ENCODE data around the gene GABRR2. TPM values are rescaled to one million over a fixed set of nuclear protein-coding genes. Genes with fewer than 3 reads are reported as not detected.

Gene GABRR2
- total and polyA plus RNA-seq, 2 of the 4 experiments (the other 2 are of a cell fraction), result 0.26 TPM; not detected in 1

DNA sequence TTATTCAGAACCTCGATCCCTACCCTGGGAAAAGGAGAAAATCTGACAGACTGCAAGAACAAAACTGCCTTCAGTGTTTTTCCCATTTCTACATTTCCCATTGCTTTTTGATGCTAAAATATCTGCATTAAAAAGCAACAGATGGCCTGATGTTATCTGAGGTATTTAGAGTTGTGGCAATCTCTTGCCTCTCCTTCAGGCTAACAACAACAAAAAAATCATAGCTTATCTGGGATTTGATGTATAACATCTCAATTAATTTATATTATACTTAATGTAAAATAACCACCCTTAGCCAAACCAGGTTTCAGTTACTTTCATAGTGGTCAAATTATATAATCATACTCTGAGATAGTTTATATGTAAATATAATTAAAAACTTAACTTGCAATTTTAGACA, 15.8 kb upstream of the GABRR2 start:
- TF ChIP-seq NFE2L2 (IDR thresholded peaks at IDR 0.05; ENCODE audit: low read depth, low read length) (no peak), MAFK (IDR thresholded peaks at IDR 0.05; ENCODE audit: low read depth, low read length) (no peak), SMC3 (IDR thresholded peaks at IDR 0.05; ENCODE audit: low read depth, low read length) (no peak), RAD21 (IDR thresholded peaks at IDR 0.05; ENCODE audit: low read length) (no peak), RFX5 (IDR thresholded peaks at IDR 0.05; ENCODE audit: low read depth, low read length) (no peak), BHLHE40 (IDR thresholded peaks at IDR 0.05; ENCODE audit: low read depth, low read length) (no peak), POLR2A (IDR thresholded peaks at IDR 0.05; ENCODE audit: low read depth, low read length) (no peak), CHD1 (IDR thresholded peaks at IDR 0.05; ENCODE audit: low read depth, low read length) (no peak), MXI1 (IDR thresholded peaks at IDR 0.05; ENCODE audit: borderline replicate concordance, low read depth, low read length) (no peak), FOS (IDR thresholded peaks at IDR 0.05; ENCODE audit: low read depth, low read length) (no peak), MAZ (IDR thresholded peaks at IDR 0.05; ENCODE audit: borderline replicate concordance, low read depth, low read length) (no peak), CEBPB (IDR thresholded peaks at IDR 0.05; ENCODE audit: low read depth, low read length) (no peak), RCOR1 (IDR thresholded peaks at IDR 0.05; ENCODE audit: insufficient replicate concordance, low read length) (no peak)
- TF ChIP-seq, protein P1, sequence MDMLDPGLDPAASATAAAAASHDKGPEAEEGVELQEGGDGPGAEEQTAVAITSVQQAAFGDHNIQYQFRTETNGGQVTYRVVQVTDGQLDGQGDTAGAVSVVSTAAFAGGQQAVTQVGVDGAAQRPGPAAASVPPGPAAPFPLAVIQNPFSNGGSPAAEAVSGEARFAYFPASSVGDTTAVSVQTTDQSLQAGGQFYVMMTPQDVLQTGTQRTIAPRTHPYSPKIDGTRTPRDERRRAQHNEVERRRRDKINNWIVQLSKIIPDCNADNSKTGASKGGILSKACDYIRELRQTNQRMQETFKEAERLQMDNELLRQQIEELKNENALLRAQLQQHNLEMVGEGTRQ (IDR thresholded peaks at IDR 0.05; ENCODE audit: low read depth, low read length), result no peak
- TF ChIP-seq, protein P2, sequence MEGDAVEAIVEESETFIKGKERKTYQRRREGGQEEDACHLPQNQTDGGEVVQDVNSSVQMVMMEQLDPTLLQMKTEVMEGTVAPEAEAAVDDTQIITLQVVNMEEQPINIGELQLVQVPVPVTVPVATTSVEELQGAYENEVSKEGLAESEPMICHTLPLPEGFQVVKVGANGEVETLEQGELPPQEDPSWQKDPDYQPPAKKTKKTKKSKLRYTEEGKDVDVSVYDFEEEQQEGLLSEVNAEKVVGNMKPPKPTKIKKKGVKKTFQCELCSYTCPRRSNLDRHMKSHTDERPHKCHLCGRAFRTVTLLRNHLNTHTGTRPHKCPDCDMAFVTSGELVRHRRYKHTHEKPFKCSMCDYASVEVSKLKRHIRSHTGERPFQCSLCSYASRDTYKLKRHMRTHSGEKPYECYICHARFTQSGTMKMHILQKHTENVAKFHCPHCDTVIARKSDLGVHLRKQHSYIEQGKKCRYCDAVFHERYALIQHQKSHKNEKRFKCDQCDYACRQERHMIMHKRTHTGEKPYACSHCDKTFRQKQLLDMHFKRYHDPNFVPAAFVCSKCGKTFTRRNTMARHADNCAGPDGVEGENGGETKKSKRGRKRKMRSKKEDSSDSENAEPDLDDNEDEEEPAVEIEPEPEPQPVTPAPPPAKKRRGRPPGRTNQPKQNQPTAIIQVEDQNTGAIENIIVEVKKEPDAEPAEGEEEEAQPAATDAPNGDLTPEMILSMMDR (conservative IDR thresholded peaks at IDR 0.05; ENCODE audit: low read depth, low read length), result no peak
- TF ChIP-seq, protein P3, sequence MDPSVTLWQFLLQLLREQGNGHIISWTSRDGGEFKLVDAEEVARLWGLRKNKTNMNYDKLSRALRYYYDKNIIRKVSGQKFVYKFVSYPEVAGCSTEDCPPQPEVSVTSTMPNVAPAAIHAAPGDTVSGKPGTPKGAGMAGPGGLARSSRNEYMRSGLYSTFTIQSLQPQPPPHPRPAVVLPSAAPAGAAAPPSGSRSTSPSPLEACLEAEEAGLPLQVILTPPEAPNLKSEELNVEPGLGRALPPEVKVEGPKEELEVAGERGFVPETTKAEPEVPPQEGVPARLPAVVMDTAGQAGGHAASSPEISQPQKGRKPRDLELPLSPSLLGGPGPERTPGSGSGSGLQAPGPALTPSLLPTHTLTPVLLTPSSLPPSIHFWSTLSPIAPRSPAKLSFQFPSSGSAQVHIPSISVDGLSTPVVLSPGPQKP (IDR thresholded peaks at IDR 0.05; ENCODE audit: borderline replicate concordance, low read depth, low read length), result no peak
- ATAC-seq (ENCODE audit: low read depth), result no peak
- Histone ChIP-seq H2BK20ac (ENCODE audit: low read depth, low read length) (no peak overlapping the region), H3K4me1 (ENCODE audit: control insufficient read depth, insufficient read depth, low read length) (no peaks in the 10 kb centered on the region), H3K4ac (ENCODE audit: low read depth, low read length) (no peak overlapping the region), H4K8ac (ENCODE audit: low read depth in 2 of 2, low read length in 2 of 2) (no peak overlapping the region), H2BK15ac (ENCODE audit: low read depth, low read length) (no peak overlapping the region), H3K4me3 (ENCODE audit: insufficient read depth, low read depth, low read length) (no peak overlapping the region), H3K14ac (replicated peaks; ENCODE audit: low read depth, low read length) (no peak overlapping the region), H2BK120ac (ENCODE audit: low read depth, low read length) (no peak overlapping the region), H4K91ac (ENCODE audit: insufficient read depth, low read depth, low read length) (no peak overlapping the region), H3K36me3 (ENCODE audit: control insufficient read depth, insufficient read depth, low read length) (peaks cover 21% of the 10 kb centered on the region), H3K4me2 (ENCODE audit: low read depth, low read length) (no peak overlapping the region), H2BK5ac (ENCODE audit: low read depth, low read length, poor library complexity, severe bottlenecking) (no peak overlapping the region), H3K56ac (ENCODE audit: extremely low read depth, insufficient read depth, low read length) (no peak overlapping the region), H3K18ac (ENCODE audit: low read depth, low read length) (no peak overlapping the region), H4K5ac (ENCODE audit: low read depth, low read length) (no peak overlapping the region), H3K9me1 (ENCODE audit: insufficient read depth, low read length) (peaks cover 2% of the 10 kb centered on the region; the same call in 1 of the 2 replicates), H3K79me1 (ENCODE audit: low read depth in 1 of 2, low read length in 2 of 2) (peaks cover 4 to 8% of the 10 kb centered on the region in 2 experiments; a peak in 2 of 4 replicates), H2AFZ (replicated peaks; ENCODE audit: low read length, poor library complexity) (no peak overlapping the region), H3K9ac (ENCODE audit: low read depth, low read length) (no peak overlapping the region), H3K9me3 (ENCODE audit: control insufficient read depth, insufficient read depth, low read length) (no peaks in the 10 kb centered on the region), H4K20me1 (ENCODE audit: insufficient read depth, low read length) (no peaks in the 10 kb centered on the region), H3K27me3 (ENCODE audit: control insufficient read depth, insufficient read depth, low read length) (no peaks in the 10 kb centered on the region), H2AK5ac (ENCODE audit: low read depth, low read length) (no peak overlapping the region), H2AK9ac (replicated peaks; ENCODE audit: low read depth, low read length, poor library complexity) (no peak overlapping the region), H3K23ac (ENCODE audit: low read depth, low read length) (no peak overlapping the region), H3K27ac (ENCODE audit: insufficient read depth, low read length) (no peak overlapping the region)
- POLR2A ChIA-PET (ENCODE audit: unreplicated experiment), result interaction anchor here (0.6 kb wide), 1 partner anchor 16 kb away, joined by 4 read pairs; the partner anchor contains the start of gene GABRR2
- BruUV-seq (replicated peaks), result no TSS peak
- intact Hi-C loops (cut with micrococcal nuclease), result no loop called here
- in situ Hi-C loops (cut with MboI; ENCODE audit: low sequenced_read_pairs), result no loop called here
- dilution Hi-C loops (cut with HindIII; ENCODE audit: low sequenced_read_pairs, unreplicated experiment), result no loop called here
- CTCF ChIA-PET, result no interaction called here
- no CpG with 5 or more reads among the region's 1 CpG for WGBS, 2 experiments (ENCODE audit: extremely low coverage in 2 of 2, insufficient read length in 1 of 2)
- no peak for DNase-seq

Measured in IMR-90 (cell line).